ENCODE results near the gene ADGRF3. TPM values are rescaled to one million over a fixed set of nuclear protein-coding genes. Genes with fewer than 3 reads are reported as not detected.

Gene ADGRF3
- total RNA-seq, 1 experiment from 2014 or later, result not detected

DNA sequence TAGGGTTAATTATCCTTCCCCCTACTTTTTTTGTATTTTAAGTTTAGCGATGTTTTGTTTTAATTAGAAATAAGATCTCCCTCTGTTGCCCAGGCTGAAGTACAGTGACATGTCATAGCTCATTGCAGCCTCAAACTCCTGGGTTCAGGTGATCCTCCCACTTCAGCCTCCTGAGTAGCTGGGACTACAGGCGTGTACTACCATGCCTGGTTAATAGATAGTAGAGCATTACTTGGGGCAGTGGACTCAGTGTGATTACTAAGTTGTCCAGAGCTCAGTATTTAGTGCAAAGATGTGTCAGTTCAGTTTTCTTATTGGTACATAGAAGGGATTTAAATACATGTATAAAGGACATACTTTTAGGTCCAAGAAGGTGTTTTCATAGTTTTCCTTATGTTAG lies 9.5 kb upstream of the ADGRF3 start:
- RAD21 ChIA-PET (ENCODE audit: low non-redundant PET in 1 of 2, low total read pairs in 2 of 2, uncharacterized antibody in 2 of 2, unreplicated experiment in 2 of 2), result no interaction called here
- Histone ChIP-seq H3K4me1 (ENCODE audit: control insufficient read depth in 1 of 2, insufficient read depth in 2 of 2, low read length in 2 of 2) (peaks cover 31 to 69% of the 10 kb centered on the region in 2 experiments), H3K9me3 (ENCODE audit: control insufficient read depth in 1 of 2, insufficient read depth in 1 of 2, low read depth in 1 of 2, low read length in 2 of 2) (no peaks in the 10 kb centered on the region), H3K4me3 (replicated peaks in 1 of 2; ENCODE audit: low read depth in 1 of 2, low read length in 2 of 2) (peak overlapping the region in 1 of 2 experiments; percentile 41; a peak in 2 of 4 replicates), H2AFZ (ENCODE audit: low read depth, low read length, poor library complexity, severe bottlenecking) (no peak overlapping the region), H3K36me3 (ENCODE audit: control insufficient read depth in 1 of 2, insufficient read depth in 2 of 2, low read length in 2 of 2) (no peaks in the 10 kb centered on the region), H4K20me1 (ENCODE audit: insufficient read depth) (peaks cover 8% of the 10 kb centered on the region; the same call in 1 of the 2 replicates), H3K79me2 (ENCODE audit: insufficient read depth, low read length) (peaks cover 100% of the 10 kb centered on the region), H3K4me2 (ENCODE audit: low read length) (peak overlapping the region; percentile 71), H3K27me3 (ENCODE audit: insufficient read depth, low read length) (no peaks in the 10 kb centered on the region), H3K27ac (ENCODE audit: low read depth, low read length) (peak overlapping the region; percentile 33), H3K9me2 (ENCODE audit: insufficient read depth) (no peaks in the 10 kb centered on the region), H3K9ac (ENCODE audit: low read length) (peak overlapping the region; percentile 54)
- CTCF ChIA-PET, result no interaction called here
- DNase-seq (ENCODE audit: low read depth, low spot score) (no peak), ATAC-seq (no peak)
- no TSS peak for BruUV-seq (replicated peaks)
- TF ChIP-seq SP1 (IDR thresholded peaks at IDR 0.05; ENCODE audit: low read depth), result no peak
- no peak for TF ChIP-seq REST (IDR thresholded peaks at IDR 0.05; ENCODE audit: low read depth)
- TF ChIP-seq POLR2A (IDR thresholded peaks at IDR 0.05; ENCODE audit: borderline replicate concordance, extremely low read depth, insufficient read depth, insufficient read length), result no peak
- TF ChIP-seq SRF (IDR thresholded peaks at IDR 0.05; ENCODE audit: low read depth), result no peak
- intact Hi-C loops (cut with micrococcal nuclease), result no loop called here
- POLR2A ChIA-PET, result interaction anchor here (4.1 kb wide), 1 partner anchor 10 kb away, joined by 30 read pairs; the partner anchor contains the start of genes ADGRF3 and SELENOI
